GM15510 (cell line): ENCODE results near the gene MMEL1.

Experiments
- POLR2A ChIP-seq: IDR thresholded peaks from 3 replicates; pipeline ENCODE4 v1.6.1; 2011; ENCODE audit warnings: borderline replicate concordance; ENCODE audit not compliant: insufficient read length; ENCODE audit errors: extremely low read depth

The MMEL1 gene

DNA sequence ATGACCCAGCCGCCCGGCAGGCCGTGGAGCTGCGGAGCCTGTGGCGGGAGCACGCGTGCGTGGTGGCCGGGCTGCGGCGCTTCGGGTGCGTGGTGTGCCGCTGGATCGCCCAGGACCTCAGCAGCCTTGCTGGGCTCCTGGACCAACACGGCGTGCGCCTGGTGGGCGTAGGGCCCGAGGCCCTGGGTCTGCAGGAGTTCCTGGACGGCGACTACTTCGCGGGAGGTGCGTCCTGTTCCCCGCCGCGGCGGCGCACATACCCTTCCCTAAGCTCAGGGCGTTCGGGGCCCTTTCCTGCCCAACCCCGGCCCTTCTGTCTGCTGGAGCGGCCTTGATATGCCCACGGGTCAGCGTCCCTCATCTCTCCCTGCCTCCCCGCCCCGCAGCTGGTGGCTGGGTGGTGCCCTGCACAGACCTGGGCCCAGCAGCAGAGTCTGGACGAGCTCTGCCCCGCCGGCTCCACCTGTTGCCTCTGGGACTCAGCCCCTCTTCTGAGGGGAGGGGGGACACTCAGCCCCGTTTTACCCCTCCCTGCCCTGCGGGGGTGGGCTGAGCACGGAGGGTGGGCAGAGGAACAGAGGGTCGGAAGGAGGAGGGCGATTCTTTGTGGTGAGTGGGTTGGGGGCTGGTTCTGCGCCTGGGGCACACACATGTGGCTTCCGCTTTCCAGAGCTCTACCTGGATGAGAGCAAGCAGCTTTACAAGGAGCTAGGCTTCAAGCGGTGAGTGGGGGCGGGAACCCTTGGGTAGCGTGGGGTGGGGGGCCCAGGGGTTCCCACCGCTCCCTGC lies 45.6 kb downstream of the MMEL1 start:
- TF ChIP-seq POLR2A = no peak

GRCh38 chr1:2586154-2587070 lies 46.4 kb downstream of the MMEL1 start, which contains the start of gene PRXL2B:
Gene PRXL2B, plus strand, starts transcription at chr1:2586777. Its CDS starts 109 bp downstream, at chr1:2586886.
- peak; percentile 74 for TF ChIP-seq POLR2A

GRCh38 chr1:2585318-2586092 lies 47.3 kb downstream of the MMEL1 start:
- peak; percentile 51 for TF ChIP-seq POLR2A

GRCh38 chr1:2584686-2585317 lies 48.0 kb downstream of the MMEL1 start:
- TF ChIP-seq POLR2A = no peak

DNA sequence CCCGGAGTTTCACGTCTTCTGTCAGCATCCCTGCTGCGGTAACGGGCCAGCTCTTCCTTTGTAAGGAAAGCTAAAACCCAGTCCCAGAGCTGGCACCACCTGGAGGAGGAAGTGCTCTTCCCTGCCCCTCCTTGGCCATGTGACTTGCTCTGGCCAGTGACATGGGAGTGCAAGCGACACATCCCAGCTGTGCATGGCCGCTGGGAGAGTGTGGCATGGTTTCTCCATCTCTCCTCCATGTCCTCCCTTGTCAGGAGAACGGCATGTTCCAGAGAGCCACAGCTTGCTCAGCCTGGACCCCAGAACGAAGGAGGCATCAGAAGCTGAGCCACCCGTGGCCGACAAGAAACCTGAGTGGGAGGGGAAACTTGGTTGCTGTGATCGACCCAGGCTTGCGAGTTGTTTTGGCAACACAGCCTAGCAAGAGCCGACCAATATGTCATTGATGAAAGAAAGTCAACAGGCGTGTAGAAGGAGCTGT lies 48.9 kb downstream of the MMEL1 start:
- TF ChIP-seq POLR2A = no peak

GRCh38 chr1:2583331-2583791 lies 49.5 kb downstream of the MMEL1 start:
- TF ChIP-seq POLR2A = no peak

GRCh38 chr1:2582391-2582790 lies 50.4 kb downstream of the MMEL1 start:
- no peak for TF ChIP-seq POLR2A

GRCh38 chr1:2580691-2581090 lies 52.1 kb downstream of the MMEL1 start:
- no peak for TF ChIP-seq POLR2A

DNA sequence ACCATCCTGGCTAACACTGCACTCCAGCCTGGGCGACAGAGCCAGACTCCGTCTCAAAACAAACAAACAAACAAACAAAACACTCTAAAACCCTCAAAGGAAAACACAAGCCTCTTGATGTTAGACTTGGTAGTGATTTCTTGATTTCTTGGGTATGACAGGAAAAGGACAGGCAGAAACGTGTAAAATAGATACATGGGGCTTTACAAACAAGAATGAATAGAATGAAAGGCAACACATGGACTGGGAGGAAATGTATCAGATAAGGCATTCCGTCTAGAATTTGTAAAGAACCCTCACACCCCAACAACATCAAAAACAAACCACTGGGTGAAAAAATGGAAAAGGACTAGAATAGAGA lies 54.1 kb downstream of the MMEL1 start:
- no peak for TF ChIP-seq POLR2A

DNA sequence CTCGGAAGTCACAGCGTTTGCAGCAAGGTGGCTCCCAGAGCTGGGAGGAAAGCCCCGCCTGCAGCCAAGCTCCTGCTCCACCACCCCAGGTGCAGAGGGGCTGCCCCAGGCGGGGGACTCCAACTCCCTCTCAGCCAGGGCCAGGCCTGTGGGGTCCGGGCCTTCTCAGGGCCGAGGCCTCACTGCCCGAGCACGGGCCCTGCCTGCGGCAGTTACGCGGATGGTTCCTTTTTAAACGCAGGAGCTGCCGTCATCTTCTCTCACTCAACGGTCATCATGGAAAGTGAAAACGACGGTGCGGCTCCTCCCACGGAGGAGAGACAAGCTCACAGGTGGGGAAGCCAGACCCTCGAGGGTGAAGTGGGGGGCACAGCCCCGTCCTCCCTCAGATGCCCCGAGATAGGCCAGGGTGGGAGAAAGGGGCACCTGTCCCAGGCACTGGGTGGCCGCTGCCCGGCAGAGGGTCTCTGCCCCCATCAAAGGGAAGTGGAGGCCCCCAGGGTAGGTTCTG lies 55.2 kb downstream of the MMEL1 start:
- peak; percentile 53 for TF ChIP-seq POLR2A

- TF ChIP-seq POLR2A = no peak
Observed at GRCh38 chr1:2575801-2576663, 56.8 kb downstream of the MMEL1 start.

DNA sequence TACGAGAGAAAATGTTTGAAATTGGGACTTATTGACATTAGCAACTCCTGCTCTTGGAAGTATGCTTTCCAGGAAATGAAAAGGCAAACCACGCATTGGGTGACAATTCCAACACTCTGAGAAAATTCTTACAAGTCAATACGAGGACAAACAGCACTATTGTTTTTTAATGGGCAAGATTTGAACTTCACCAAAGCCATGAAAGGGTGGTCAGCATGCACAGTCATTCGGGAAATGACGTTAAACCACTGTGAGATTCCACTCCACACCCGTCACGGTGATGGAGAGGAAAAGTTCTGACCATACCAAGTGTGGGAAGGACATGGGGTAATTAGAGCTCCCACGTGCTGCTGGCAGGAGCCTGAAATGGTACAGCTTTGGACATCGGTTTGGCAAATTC lies 58.5 kb downstream of the MMEL1 start:
- no peak for TF ChIP-seq POLR2A
